ENCODE results near the gene LRCH3.
"Not testable (repeated sequence)": the region's sequence is repeated elsewhere in the genome, so short reads cannot be mapped to it uniquely, and the experiment has no call there.

The LRCH3 gene

GRCh38 chr3:197926418-197926817 lies 135.4 kb downstream of the LRCH3 start:
- no peak for DNase-seq (ENCODE audit: low read depth)

GRCh38 chr3:197927578-197927977 lies 136.5 kb downstream of the LRCH3 start:
- not testable (repeated sequence) for DNase-seq (ENCODE audit: low read depth)

- DNase-seq (ENCODE audit: low read depth) = no peak
These were observed 145.8 kb downstream of the LRCH3 start for GRCh38 chr3:197936819-197937384.
